Measurements from ENCODE around the gene NRAS.

The NRAS gene

GRCh38 chr1:114723915-114724314, 7.3 kb upstream of the NRAS start:
- DNase-seq = no peak

GRCh38 chr1:114723457-114723856, 6.9 kb upstream of the NRAS start:
- DNase-seq = no peak

- no peak for DNase-seq
These were observed 3.9 kb upstream of the NRAS start for GRCh38 chr1:114720492-114720891.

- no peak for DNase-seq
These were observed 2.8 kb upstream of the NRAS start for GRCh38 chr1:114719424-114719787.

GRCh38 chr1:114718661-114719423, 2.3 kb upstream of the NRAS start:
- no peak for DNase-seq

GRCh38 chr1:114715952-114716303, 643 bp downstream of the NRAS start:
- DNase-seq = no peak

GRCh38 chr1:114712977-114713376, 3.6 kb downstream of the NRAS start:
- DNase-seq = no peak

- no peak for DNase-seq
These were observed 6.2 kb downstream of the NRAS start for GRCh38 chr1:114710360-114710759.

GRCh38 chr1:114707604-114708003, 9.0 kb downstream of the NRAS start:
- DNase-seq = no peak

- DNase-seq = no peak
These were observed 13.3 kb downstream of the NRAS start for GRCh38 chr1:114703242-114703641.

- no peak for DNase-seq
These were observed 13.8 kb downstream of the NRAS start for GRCh38 chr1:114702737-114703136.

- DNase-seq = no peak
These were observed 14.6 kb downstream of the NRAS start for GRCh38 chr1:114701931-114702330.

- DNase-seq = no peak
These were observed 16.5 kb downstream of the NRAS start for GRCh38 chr1:114700036-114700600.

GRCh38 chr1:114696810-114697209, 19.8 kb downstream of the NRAS start:
- DNase-seq = no peak

GRCh38 chr1:114695430-114696058, 21.0 kb downstream of the NRAS start, which contains the start of gene AMPD1:
Gene AMPD1 (minus strand): TSS chr1:114695546. CDS start chr1:114695471, 75 bp downstream.
- no peak for DNase-seq

- DNase-seq = no peak
These were observed 21.8 kb downstream of the NRAS start for GRCh38 chr1:114694540-114695310.

GRCh38 chr1:114692947-114693346, 23.6 kb downstream of the NRAS start:
- no peak for DNase-seq

GRCh38 chr1:114691061-114691460, 25.5 kb downstream of the NRAS start:
- no peak for DNase-seq

- no peak for DNase-seq
These were observed 26.4 kb downstream of the NRAS start for GRCh38 chr1:114690148-114690547.

GRCh38 chr1:114688526-114688925, 28.0 kb downstream of the NRAS start:
- no peak for DNase-seq

- DNase-seq = no peak
These were observed 30.7 kb downstream of the NRAS start for GRCh38 chr1:114685851-114686250.

- no peak for DNase-seq
These were observed 38.9 kb downstream of the NRAS start for GRCh38 chr1:114677691-114678090.

- DNase-seq = no peak
These were observed 40.5 kb downstream of the NRAS start for GRCh38 chr1:114676115-114676514.

GRCh38 chr1:114671939-114672275, 44.7 kb downstream of the NRAS start:
- DNase-seq = no peak

Data from NCI-H510A treated with DMSO at 0.1 percent for 48 hours (cell line).